H9 (cell line): Measurements from ENCODE around the gene PDZD2. TPM values are rescaled to one million over a fixed set of nuclear protein-coding genes. Genes with fewer than 3 reads are reported as not detected.

Experiments
- DNase-seq: peaks from one replicate; pipeline ENCODE4 v3.0.0-alpha.2; 2017
- H2AFZ ChIP-seq: one replicate; pipeline ENCODE4 v1.6.1; 2013; ENCODE audit warnings: mild to moderate bottlenecking, low read length, control low read depth, moderate library complexity
- H2AK5ac ChIP-seq: 2 replicates; pipeline ENCODE4 v1.6.1; 2013; ENCODE audit warnings: low read length, control low read depth, mixed read lengths; ENCODE audit not compliant: insufficient read length
- H2BK120ac ChIP-seq: one replicate; pipeline ENCODE4 v1.6.1; 2013; ENCODE audit warnings: low read depth, mild to moderate bottlenecking, low read length, control low read depth, inconsistent platforms; ENCODE audit not compliant: poor library complexity, severe bottlenecking
- H2BK12ac ChIP-seq: 2 replicates; pipeline ENCODE4 v1.6.1; 2013; ENCODE audit warnings: low read length, control low read depth, mixed read lengths, low read depth; ENCODE audit not compliant: insufficient read length
- H2BK15ac ChIP-seq: 2 replicates; pipeline ENCODE4 v1.6.1; 2013; ENCODE audit warnings: low read depth, low read length, control low read depth
- H2BK20ac ChIP-seq: one replicate; pipeline ENCODE4 v1.6.1; 2013; ENCODE audit warnings: low read depth, mild to moderate bottlenecking, low read length, control low read depth, inconsistent platforms; ENCODE audit not compliant: poor library complexity, severe bottlenecking
- H2BK5ac ChIP-seq: 2 replicates; pipeline ENCODE4 v1.6.1; 2013; ENCODE audit warnings: low read length, control low read depth, mixed read lengths; ENCODE audit not compliant: insufficient read length
- H3K14ac ChIP-seq: 2 replicates; pipeline ENCODE4 v1.6.1; 2013; ENCODE audit warnings: low read length, control low read depth; ENCODE audit not compliant: insufficient read depth
- H3K18ac ChIP-seq: 2 replicates; pipeline ENCODE4 v1.6.1; 2013; ENCODE audit warnings: low read depth, mild to moderate bottlenecking, mixed read lengths, low read length, control low read depth; ENCODE audit not compliant: insufficient read length
- H3K23ac ChIP-seq: 2 replicates; pipeline ENCODE4 v1.6.1; 2013; ENCODE audit warnings: low read length, control low read depth, mixed read lengths, low read depth; ENCODE audit not compliant: insufficient read length
- H3K23me2 ChIP-seq: 2 replicates; pipeline ENCODE4 v1.6.1; 2013; ENCODE audit warnings: low read depth, mild to moderate bottlenecking, mixed read lengths, low read length, control low read depth; ENCODE audit not compliant: insufficient read length, poor library complexity, severe bottlenecking
- H3K27ac ChIP-seq: 2 replicates; pipeline ENCODE4 v1.5.1; 2013; ENCODE audit warnings: low read length, control low read depth, mixed read lengths, low read depth; ENCODE audit not compliant: insufficient read length
- H3K27me3 ChIP-seq: 2 replicates; pipeline ENCODE4 v1.6.1; 2013; ENCODE audit warnings: low read length, control low read depth, inconsistent platforms; ENCODE audit not compliant: insufficient read depth
- H3K4ac ChIP-seq: 2 replicates; pipeline ENCODE4 v1.6.1; 2013; ENCODE audit warnings: low read depth, mild to moderate bottlenecking, control low read depth, inconsistent platforms, low read length, moderate library complexity
- H3K4me1 ChIP-seq: 2 replicates; pipeline ENCODE4 v1.6.1; 2013; ENCODE audit warnings: low read length, control low read depth, inconsistent platforms; ENCODE audit not compliant: insufficient read depth
- H3K4me2 ChIP-seq: 2 replicates; pipeline ENCODE4 v1.6.1; 2013; ENCODE audit warnings: low read length, control low read depth, mixed read lengths; ENCODE audit not compliant: insufficient read length, insufficient read depth
- H3K56ac ChIP-seq: 2 replicates; pipeline ENCODE4 v1.6.1; 2013; ENCODE audit warnings: low read depth, mild to moderate bottlenecking, mixed read lengths, low read length, control low read depth; ENCODE audit not compliant: insufficient read length
- H3K79me1 ChIP-seq: 2 replicates; pipeline ENCODE4 v1.6.1; 2013; ENCODE audit warnings: low read depth, mild to moderate bottlenecking, moderate library complexity, low read length, control low read depth, inconsistent platforms; ENCODE audit not compliant: insufficient read depth, poor library complexity, severe bottlenecking
- H3K79me2 ChIP-seq: 2 replicates; pipeline ENCODE4 v1.6.1; 2013; ENCODE audit warnings: low read length, control low read depth, inconsistent platforms; ENCODE audit not compliant: insufficient read depth
- H3K9ac ChIP-seq: 2 replicates; pipeline ENCODE4 v1.6.1; 2013; ENCODE audit warnings: low read length, control low read depth, mixed read lengths; ENCODE audit not compliant: insufficient read length; ENCODE audit errors: extremely low read depth
- H3K9me3 ChIP-seq: one replicate; pipeline ENCODE4 v1.6.1; 2013; ENCODE audit warnings: low read depth, low read length, inconsistent platforms; ENCODE audit not compliant: control insufficient read depth
- H3T11ph ChIP-seq: one replicate; pipeline ENCODE4 v1.6.1; 2013; ENCODE audit warnings: mild to moderate bottlenecking, low read length, control low read depth, inconsistent platforms
- H4K20me1 ChIP-seq: one replicate; pipeline ENCODE4 v1.6.1; 2013; ENCODE audit not compliant: control insufficient read depth, insufficient read length, insufficient read depth
- H4K5ac ChIP-seq: 2 replicates; pipeline ENCODE4 v1.6.1; 2013; ENCODE audit warnings: low read depth, mild to moderate bottlenecking, mixed read lengths, low read length, control low read depth; ENCODE audit not compliant: insufficient read length
- H4K8ac ChIP-seq: replicated peaks from 2 replicates; pipeline ENCODE4 v1.6.1; 2013; ENCODE audit warnings: low read length, control low read depth, mixed read lengths, low read depth; ENCODE audit not compliant: insufficient read length
- H4K91ac ChIP-seq: 2 replicates; pipeline ENCODE4 v1.6.1; 2013; ENCODE audit warnings: low read depth, mild to moderate bottlenecking, moderate library complexity, mixed read lengths, low read length, control low read depth; ENCODE audit not compliant: insufficient read length
- H3K27ac Mint-ChIP-seq, 3 experiments: 2 replicates in 2 of 3; 3 replicates in 1 of 3; pipeline ENCODE4 v1.8.0; 2020 to 2021; ENCODE audit warnings: mixed read lengths in 3 of 3, mild to moderate bottlenecking in 1 of 3, moderate library complexity in 1 of 3
- H3K27me3 Mint-ChIP-seq: 2 replicates; pipeline ENCODE4 v1.8.0; 2021; ENCODE audit warnings: low read depth, mild to moderate bottlenecking, moderate library complexity, mixed read lengths
- H3K36me3 Mint-ChIP-seq, 3 experiments: 2 replicates in 2 of 3; 3 replicates in 1 of 3; pipeline ENCODE4 v1.8.0; 2020 to 2021; ENCODE audit warnings: low read depth in 3 of 3, mixed read lengths in 3 of 3; ENCODE audit not compliant: insufficient read depth in 1 of 3
- H3K4me1 Mint-ChIP-seq, 2 experiments: 2 replicates each; pipeline ENCODE4 v1.8.0; 2020; ENCODE audit warnings: mixed read lengths in 2 of 2
- H3K4me3 Mint-ChIP-seq, 2 experiments: 2 replicates in 1 of 2; 3 replicates in 1 of 2; pipeline ENCODE4 v1.8.0; 2020 to 2021; ENCODE audit warnings: mild to moderate bottlenecking in 2 of 2, mixed read lengths in 2 of 2, moderate library complexity in 1 of 2
- H3K9me3 Mint-ChIP-seq, 2 experiments: 2 replicates in 1 of 2; 3 replicates in 1 of 2; pipeline ENCODE4 v1.8.0; 2020; ENCODE audit warnings: mild to moderate bottlenecking in 2 of 2, mixed read lengths in 2 of 2, moderate library complexity in 1 of 2
- CTCF ChIP-seq: fragments of 200-600 bp; sonication (generic); conservative IDR thresholded peaks from 3 replicates; pipeline ENCODE4 v1.8.0; 2021; ENCODE audit warnings: antibody characterized with exemption, mild to moderate bottlenecking
- WGBS: extraction: QIAGEN DNeasy Blood & Tissue Kit; methylation state at CpG from one replicate; pipeline ENCODE4 v1.1.7; 2013; ENCODE audit warnings: missing lambda C conversion rate, low lambda C conversion rate, mixed read lengths; ENCODE audit not compliant: insufficient read length; ENCODE audit errors: extremely low coverage; 5-methylcytosine and 5-hydroxymethylcytosine counted together
- total RNA-seq: library from RNA; stranded (reverse); gene quantifications from 2 replicates; pipeline ENCODE4 v1.2.1, GENCODE V29; 2021

Gene PDZD2
- total RNA-seq, 1 experiment from 2014 or later = 9.9 TPM

- peak; percentile 83 for DNase-seq
These were observed 170.3 kb downstream of the PDZD2 start for GRCh38 chr5:31809050-31809870.

More at GRCh38 chr5:31809050-31809870, 170.3 kb downstream of the PDZD2 start:
- WGBS = no CpG with 5 or more reads among the region's 15 CpGs
- H3K23ac ChIP-seq = no peak overlapping the region
- no peak overlapping the region for H3T11ph ChIP-seq
- H3K4me2 ChIP-seq = no peak overlapping the region
- H3K79me1 ChIP-seq = no peaks in the 10 kb centered on the region
- H2BK15ac ChIP-seq = no peak overlapping the region
- H3K4ac ChIP-seq = no peak overlapping the region
- H4K5ac ChIP-seq = no peak overlapping the region
- H3K27me3 Mint-ChIP-seq = no peaks in the 10 kb centered on the region
- no peak overlapping the region for H4K91ac ChIP-seq
- no peak overlapping the region for H2AFZ ChIP-seq
- no peak overlapping the region for H3K18ac ChIP-seq
- H3K9me3 ChIP-seq = no peaks in the 10 kb centered on the region
- no peak overlapping the region for H3K9ac ChIP-seq
- H3K4me3 Mint-ChIP-seq = no peak overlapping the region
- no peak overlapping the region for H4K8ac ChIP-seq
- H3K4me1 ChIP-seq = 0 out of 2 replicates have a peak, but pooled peaks cover 4% of the 10 kb centered on the region
- H2BK20ac ChIP-seq = no peak overlapping the region
- TF ChIP-seq CTCF = peak; percentile 89
- no peak overlapping the region for H2BK12ac ChIP-seq
- H4K20me1 ChIP-seq = no peaks in the 10 kb centered on the region
- no peak overlapping the region for H3K27ac Mint-ChIP-seq
- H2BK5ac ChIP-seq = no peak overlapping the region
- peaks cover 4 to 6% of the 10 kb centered on the region in 2 experiments; a peak in 2 of 4 replicates for H3K4me1 Mint-ChIP-seq
- H3K27me3 ChIP-seq = no peaks in the 10 kb centered on the region
- H2AK5ac ChIP-seq = no peak overlapping the region
- H3K14ac ChIP-seq = no peak overlapping the region
- H3K9me3 Mint-ChIP-seq = no peaks in the 10 kb centered on the region
- H3K79me2 ChIP-seq = no peaks in the 10 kb centered on the region
- no peak overlapping the region for H3K56ac ChIP-seq
- H3K27ac ChIP-seq = no peak overlapping the region
- no peaks in the 10 kb centered on the region for H3K36me3 Mint-ChIP-seq
- no peaks in the 10 kb centered on the region for H3K23me2 ChIP-seq
- no peak overlapping the region for H2BK120ac ChIP-seq
